Fibroblast of skin of back (primary cell): ENCODE results near the gene TMEM240. TPM values are rescaled to one million over a fixed set of nuclear protein-coding genes. Genes with fewer than 3 reads are reported as not detected.
A peak's percentile ranks its signal among the peaks of the same experiment; 100 is the strongest.
"Not testable (repeated sequence)": the region's sequence is repeated elsewhere in the genome, so short reads cannot be mapped to it uniquely, and the experiment has no call there.

Experiments
- DNase-seq: peaks from one replicate; pipeline ENCODE4 v3.0.0-alpha.2; 2013
- polyA plus RNA-seq, 2 experiments: library from polyadenylated mRNA; unstranded; fragments of 120-200 nt; gene quantifications; one replicate each; pipeline ENCODE4 v1.2.1, GENCODE V29; 2013; ENCODE audit not compliant: insufficient read length in 2 of 2

TMEM240 gene
- polyA plus RNA-seq (2013, experiment 1 of 2; ENCODE audit: insufficient read length) = 4.6 TPM
- 3.8 TPM for polyA plus RNA-seq (2013, experiment 2 of 2; ENCODE audit: insufficient read length)

DNA sequence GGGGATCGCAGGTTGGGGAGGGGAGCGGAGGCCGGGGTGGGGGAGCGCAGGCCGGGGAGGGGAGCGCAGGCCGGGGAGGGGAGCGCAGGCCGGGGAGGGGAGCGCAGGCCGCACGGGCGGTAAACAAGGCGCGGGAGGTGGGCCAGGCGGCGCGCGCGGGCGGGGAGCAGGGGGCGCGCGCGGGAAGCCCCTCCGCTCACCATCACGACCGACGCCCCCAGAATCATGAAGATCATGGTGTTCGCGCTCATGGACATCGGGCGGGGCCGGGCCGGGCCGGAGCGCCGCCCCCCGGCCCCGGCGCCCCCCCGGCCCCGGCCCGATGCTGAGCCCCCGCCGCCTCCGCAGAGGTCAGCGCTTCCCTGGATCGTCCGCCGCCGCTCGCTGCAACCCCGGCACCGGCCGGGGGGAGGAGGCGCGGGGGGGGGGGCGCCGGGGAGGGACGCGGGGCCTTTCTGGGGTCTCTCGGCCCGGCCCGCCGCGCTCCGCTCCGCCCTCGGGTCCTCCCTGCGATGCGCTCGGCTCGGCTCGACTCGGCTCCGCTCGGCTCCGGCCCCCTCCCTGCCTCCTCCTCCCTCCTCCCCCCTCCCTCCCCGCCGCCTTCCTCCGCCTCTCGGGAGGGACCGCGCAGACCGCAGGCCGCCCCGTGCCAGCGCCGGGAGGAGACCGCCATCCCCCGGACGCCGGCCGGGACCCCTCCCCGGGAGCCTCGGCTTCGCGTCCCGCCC lies at the start of gene TMEM240:
TSS of gene TMEM240 (minus strand) at position 535 of the 728 bp plus-strand sequence. CDS start at position 257, 278 bp downstream.
- peak; percentile 74 for DNase-seq

DNA sequence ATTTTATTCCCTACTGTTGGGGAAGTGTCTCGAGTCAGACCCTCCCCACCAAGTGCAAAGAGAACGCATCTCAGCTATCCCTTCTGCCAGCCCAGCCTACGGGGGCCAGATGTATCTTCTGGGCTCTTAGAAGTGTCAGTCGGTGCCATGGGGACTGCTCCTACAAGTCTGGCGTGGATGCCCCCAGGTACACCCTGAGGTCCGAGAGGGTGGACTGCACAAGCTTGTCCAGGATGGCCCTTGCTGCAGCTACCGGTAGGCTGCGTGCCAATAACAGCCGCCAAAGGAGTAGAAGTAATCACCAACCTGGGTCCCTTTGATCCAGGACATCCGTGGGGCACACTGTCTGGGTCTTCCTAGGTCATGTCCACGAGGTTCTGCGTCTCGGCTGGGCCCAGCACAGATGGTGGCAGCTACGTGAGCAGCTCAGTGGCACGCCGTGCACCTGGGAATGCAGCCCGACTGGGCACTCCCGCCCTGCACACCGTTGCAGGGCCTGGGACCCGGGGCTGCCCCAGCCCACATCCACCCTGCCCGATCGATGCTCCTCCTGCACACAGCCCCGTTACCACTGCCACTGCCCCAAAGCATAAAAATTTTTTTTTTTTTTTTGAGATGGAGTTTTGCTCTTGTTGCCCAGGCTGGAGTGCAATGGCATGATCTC lies 43.1 kb upstream of the TMEM240 start:
- no peak for DNase-seq

DNA sequence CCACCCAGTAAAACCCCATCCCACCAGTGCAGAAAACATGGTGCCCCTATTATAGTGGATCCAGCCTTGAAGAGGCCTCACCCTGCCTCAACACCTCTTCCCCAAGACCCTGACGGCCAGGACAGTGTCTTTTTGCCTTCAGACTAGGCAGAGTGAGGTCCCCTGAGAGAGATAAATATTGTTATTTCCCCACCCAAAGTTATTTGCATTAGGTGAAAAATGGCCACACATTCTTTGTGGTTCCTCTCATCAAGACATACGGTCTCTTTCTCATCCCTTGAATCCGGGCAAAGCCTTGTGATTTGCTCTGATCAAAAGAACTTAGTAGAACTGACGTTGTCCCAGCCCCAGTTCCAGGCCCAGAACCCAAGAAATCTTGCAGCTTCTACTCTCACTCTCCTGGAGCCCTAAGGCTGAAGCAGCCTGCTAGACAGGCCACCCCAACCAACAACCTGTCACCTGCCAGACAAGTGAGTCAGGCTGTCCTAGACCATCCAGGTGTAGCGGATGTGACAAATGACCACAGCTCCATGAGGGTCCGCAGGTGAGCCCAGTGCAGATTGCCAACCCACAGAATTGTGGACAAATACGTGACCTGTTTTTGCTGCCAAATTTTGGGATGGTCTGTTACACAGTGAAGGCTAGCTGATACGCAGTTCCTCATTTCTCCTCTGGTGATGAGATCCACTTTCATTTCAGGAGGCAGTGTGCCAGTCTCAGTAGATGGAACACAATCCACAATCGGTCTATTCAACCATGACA lies 42.3 kb upstream of the TMEM240 start:
- no peak for DNase-seq

DNA sequence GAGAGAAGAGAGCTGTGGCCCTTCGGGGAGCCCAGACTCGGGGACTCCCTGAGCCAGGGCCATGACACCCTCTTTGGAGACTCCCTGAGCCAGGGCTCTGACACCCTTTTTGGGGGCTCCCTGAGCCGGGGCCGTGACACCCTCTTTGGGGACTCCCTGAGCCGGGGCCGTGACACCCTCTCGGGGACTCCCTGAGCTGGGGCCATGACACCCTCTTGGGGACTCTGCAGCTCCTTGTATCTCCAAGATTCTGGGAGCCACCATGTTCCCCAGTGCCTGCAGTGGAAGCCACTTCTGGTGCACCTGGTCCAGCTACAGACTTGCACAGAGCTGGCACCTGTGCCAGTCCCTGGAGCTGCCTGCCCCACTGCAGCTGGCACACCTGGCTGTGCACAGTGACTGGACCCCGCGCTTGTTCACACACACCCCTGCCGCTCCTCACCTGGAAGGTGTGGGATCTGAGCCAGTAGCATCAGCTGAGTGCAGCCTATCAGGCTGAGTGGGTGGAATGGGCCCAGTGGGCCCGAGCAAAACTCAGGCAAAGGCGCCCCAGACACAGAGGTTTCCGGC lies 38.0 kb upstream of the TMEM240 start:
- no peak for DNase-seq

DNA sequence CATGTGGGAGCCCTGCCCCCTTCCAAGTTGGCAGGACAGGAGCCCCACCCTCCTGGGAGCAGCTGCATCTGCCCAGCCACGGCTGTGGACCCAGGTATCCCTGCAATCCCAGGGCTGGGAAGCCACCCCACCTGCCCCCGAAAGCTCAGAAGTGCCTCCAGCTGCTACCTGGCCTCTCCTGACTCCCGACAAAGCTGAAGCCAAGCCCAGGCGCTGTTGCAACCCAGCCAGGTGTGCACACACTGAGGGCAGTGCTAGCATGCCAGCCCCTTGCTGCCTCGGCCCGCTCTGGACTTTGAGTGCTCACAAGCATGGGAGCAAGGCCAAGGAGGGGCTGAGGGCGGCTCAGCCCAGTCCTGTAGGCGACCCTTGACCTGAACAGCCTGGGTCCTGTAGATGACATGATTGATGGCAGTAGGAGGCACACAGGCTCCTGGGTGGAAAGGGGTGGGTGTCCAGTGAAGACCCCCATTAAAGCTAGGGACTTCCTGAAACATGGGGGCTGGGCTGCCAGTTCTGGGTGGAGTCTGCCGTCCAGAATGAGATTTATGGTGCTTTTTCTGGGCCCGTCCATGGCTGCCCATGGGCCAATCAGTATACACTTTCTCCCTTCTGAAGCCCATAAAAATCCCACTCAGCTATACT lies 37.1 kb upstream of the TMEM240 start:
- DNase-seq = no peak

DNA sequence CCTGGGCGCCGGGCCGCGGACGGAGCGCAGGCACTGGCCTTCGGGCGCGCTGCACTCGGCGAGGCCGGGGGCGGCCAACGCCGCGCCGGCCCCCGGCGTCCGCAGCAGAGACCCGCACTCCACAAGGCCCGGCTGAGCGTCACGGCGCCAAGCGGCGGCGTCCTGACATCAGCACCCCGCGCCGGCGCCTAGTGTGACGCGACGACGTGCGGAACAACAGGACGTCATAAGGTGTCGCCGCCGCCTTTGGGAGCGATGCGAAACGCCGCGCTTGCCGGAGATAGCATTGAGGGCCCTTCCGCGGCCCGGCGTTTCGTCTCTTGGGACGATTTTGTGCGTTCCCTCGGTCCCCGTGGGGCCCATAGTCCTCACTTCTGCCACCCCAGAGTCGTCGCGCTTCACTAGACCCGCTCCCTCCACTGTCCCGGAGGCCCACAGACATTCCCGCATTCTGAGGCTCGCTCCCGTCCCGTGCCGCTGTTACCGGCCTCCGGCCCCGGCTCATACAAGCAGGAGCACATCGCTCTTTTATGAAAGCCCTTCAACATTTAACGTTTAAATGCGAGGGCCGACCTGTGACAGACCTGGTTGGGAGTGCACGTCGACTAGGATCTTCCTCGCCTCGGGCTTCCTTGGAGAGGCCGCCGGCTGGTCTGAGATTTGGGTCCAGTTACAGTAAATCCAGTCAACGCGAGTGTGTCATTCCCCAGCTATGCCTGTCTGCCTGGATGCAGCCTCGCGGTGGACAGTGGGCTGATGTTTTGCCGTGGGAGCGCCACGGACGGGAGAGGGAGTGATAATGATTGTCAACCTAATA lies 34.5 kb upstream of the TMEM240 start, which contains the start of gene SSU72:
TSS of gene SSU72 (minus strand) at position 143 of the 817 bp plus-strand sequence. CDS start 306 bp downstream, outside the sequence.
- DNase-seq = peak; percentile 92

DNA sequence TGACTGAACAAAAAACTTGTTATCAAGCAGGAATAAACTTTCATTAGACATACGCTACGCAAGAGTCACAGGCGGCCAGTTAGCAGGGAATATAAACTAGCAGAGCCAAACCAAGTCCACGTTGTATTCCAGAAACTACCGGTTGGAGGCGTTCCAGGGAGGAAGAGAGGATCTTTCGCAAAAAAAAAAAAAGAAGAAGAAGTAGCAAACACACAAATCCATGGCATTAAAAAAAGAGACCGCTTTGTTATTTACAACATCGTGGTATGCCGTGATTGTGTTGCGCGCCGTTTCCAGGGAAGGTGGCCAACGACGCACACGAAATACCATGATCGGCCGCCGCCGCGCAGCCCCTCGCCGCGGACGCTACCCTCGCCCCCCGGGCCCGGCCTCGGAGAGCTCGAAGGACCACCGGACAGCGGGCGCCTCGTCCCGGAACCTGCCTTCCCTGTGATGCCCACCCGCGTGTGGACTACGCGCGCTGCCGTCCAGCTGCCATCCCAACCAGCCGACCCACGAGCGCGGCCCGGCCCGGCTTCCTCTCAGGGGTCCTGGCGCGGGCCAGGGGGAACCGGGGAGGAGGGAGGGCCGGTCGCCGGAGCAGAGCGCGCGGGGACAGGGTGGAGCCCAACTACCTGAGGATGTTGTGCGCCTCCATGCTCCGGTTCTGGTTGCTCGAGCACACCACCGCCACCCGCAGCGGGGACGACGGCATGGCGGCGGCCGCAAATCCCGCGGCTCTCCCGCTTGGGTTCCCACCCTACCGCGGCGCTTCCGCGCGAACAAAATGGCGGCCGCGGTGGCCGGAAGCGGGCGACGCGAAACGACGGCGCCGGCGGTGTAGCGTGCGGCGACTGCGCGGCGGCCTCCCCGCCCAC lies 33.7 kb upstream of the TMEM240 start:
- peak; percentile 69 for DNase-seq

DNA sequence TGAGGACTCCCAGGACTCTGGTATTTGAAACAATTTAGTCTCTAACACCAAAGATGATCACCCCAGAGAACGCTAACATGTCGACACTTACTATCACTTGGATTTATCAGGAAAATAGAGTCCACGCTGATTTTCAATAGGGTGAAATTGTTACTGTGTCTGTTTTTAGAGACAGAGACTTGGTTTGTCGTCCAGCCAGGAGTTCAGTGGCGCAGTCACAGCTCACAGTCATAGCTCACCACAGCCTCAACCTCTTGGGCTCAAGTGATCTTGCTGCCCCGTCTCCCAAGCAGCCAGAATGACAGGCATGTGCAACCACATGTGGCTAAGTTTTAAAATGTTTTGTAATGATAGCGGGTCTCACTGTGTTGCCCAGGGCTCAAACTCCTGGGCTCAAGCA lies 28.9 kb upstream of the TMEM240 start:
- DNase-seq = no peak

DNA sequence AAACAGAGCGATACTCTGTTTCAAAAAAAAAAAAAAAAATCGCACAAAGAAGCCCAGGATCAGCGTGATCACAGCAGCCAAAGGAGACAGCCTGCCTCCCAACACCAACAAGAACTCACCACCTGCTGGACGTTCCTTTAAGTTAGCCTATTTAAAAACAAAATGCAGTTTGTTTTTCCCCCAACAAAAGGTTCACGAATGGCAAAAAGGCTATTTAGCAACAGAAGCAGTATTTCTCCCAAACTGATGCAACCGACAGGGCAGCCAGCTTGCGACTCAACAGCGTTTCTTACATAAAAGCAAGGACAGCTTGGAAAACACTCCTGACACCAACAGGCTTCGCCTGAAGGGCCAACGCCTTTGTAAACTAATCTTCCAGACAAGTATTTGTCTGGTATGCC lies 27.5 kb upstream of the TMEM240 start:
- DNase-seq = no peak

DNA sequence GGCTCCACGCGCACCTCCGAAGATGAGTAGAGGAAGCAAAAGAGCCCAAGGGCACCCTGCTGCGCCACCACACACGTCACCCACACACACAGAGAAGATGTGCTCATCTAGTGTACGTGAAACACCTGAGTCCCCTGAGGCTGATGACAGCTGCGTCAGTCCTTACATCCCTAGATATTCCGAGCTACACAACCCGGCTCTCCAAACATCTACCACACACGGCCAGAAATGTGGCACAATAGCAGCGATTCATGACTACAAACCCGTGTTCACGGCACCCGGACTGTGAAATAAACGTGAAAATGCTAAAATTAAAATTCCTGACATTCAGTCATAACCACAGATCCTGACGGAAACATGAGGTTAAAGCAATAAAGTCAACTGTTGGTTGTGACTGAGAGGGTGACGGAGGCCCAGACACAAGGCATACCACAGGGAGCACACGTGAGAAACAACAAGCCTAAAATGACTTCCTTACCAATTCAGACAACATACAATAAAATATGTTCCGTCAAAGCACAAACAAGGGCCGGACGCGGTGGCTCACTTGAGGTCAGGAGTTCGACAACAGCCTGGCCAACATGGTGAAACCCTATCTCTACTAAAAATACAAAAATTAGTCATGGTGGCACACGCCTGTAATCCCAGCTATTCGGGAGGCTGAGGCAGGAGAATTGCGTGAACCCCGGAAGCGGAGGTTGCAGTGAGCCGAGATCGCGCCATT lies 26.9 kb upstream of the TMEM240 start:
- DNase-seq = no peak

DNA sequence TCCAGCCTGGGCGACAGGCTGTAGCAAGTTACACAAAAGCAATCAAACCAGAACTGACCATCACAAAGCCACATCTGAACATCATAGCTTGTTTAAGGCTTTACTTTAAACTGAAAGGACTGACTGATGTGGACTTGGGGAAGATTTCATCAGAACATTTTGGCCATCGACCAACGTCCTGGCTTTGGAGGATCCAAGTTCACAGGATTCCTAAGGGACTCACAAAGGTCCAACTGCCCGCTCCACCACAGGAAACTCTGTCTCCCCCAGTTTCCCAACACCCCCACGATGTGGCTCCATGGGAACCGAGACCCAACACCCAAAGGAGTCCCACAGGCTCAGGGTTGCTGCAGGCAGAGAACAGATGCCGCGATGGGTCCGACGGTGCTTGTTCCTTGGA lies 24.9 kb upstream of the TMEM240 start:
- DNase-seq = no peak

DNA sequence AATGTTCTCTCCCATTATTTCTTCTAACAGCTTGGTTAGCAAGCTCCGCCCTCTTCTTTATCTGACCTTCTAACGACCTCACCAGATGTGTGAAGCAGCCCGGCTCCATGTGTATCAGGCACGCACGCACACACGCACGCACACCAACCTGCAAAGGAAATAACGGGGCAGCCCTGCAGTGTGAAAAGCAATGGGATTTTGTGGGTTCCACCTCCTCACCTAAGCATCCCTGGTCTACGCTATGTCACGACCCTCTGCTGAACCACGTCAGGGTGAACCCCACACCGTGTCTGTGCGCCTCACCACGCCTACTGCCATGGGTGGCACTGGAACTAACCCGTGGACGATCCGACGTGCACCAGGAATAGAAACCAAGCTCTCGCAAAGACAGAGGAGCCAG lies 23.8 kb upstream of the TMEM240 start:
- DNase-seq = no peak

DNA sequence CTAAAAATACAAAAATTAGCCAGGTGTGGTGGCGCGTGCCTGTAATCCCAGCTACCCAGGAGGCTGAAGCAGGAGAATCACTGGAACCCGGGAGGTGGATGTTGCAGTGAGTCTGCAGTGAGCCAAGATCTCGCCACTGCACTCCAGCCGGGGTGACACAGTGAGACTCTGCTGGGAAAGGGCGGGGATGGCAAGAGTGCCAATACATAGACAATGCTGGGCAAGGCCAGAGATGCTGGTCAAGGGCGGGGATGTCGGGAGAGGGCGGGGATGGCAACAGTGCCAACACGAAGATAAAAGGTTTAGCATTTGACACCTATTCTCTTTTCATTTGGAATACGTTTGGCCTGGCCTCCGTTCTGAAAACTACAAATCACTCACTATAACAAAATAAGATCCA lies 23.3 kb upstream of the TMEM240 start:
- no peak for DNase-seq

DNA sequence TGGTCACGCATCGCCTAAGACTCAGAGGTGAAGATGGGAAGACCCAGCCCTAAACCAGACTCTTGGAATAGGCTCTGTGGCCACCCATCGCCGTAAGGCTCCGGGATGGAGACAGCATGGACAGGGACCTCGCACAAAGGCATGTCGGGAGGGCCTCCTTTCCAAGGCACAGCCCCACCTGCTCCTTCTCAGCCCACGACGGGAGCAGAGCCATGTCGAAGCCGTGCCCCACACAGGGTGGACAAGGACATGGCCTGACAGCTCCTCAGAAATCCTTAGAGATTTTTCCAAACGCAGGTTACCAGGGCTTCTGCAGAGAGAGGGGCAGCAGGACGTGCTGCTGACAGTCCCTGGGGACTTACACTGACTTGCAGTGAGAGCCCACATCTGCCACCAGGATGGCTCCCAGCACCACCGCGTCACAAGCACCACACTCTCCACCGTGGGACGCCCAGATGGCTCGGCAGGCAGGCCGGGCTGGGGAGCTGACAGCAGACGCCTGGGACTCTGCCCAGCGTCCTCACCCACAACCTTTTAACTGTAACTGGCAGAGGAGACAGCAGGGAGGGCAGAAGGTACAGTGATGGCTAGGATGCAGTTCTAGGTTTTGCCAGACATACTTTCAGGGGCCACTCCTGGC lies 22.3 kb upstream of the TMEM240 start:
- DNase-seq = no peak

DNA sequence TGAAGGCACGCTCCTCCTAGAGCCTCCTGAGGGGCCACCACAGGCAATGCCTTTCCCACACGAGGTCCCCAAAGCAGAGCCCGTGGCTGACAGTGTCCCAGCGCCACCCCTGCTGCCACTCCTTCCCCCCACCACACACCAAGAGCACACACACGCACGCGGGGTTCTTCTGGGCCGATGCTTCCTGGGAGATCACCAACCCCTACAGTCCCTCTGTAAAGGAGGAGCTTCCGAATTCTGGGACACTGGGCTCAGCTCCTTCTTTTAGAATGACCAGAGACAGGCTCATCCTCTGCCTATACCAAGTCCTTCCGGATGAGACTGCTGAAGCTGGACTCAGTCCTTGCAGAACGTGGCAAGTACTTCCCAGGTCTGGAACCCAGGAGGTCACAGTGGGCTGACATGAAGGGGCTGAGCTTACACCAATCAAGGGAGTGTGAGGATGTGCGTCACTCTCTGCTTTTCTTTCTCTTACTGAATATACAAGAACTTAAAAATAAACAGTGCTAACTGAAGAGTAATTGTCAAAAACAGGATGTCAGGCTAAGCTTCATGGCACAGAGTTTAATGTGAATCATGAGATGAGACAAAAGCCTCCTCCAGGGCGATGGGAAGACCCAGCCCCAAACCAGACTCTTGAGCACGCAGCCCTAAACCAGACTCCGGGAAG lies 21.5 kb upstream of the TMEM240 start:
- DNase-seq = no peak

DNA sequence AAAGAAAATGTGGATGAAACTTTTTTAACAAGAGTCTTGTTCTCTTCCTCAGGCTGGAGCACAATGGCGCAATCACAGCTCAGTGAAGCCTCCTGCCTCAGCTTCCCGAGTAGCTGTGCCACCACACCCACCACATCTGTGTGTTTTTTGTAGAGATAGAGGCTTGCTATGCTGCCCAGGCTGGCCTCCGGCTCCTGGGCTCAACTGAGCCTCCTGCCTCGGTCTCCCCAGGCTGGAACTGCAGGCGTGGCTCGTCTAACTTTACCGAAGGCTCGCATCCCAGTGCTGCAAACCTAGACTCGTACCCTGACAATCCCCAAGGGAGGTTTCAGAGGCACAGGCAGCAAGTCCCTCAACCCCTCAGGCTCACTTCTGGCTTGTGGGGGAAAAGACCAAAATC lies 19.8 kb upstream of the TMEM240 start:
- no peak for DNase-seq

DNA sequence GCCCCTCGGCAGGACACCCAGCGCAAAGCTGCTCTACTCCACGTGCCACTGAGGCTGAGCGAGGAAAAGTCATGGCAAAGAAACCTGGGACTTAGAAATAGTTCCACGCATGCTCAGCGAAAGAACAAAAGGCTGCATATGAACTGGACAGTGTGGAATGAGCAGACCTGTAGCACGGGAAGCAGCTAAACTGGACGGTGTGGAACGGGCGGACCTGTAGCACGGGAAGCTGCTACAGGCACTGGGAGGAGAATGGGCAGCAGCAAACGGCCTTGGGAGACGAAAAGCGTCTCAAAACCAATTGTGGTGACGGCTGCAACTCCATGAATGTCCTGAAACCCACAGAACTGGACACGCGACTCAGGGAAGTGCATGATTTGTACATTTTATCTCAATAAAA lies 18.6 kb upstream of the TMEM240 start:
- no peak for DNase-seq

DNA sequence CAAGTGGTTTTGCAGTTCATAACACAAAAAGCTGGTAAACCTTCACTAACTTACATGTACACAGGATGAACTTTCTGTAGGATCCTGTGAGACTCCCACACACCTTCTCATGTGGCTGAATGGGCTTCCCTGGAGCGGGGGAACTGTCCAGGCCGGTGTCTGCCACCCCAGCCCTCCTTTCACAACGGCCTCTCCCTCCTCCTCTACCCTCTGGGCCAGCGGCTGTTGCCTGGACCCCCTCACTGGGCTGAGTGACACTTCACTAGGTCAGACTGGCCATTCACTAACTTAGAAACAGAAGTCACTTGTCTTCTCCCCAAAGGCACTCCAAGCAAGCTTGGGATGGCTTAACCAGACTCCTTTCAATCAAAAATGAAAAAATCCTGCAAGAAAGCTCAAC lies 18.2 kb upstream of the TMEM240 start:
- DNase-seq = no peak

DNA sequence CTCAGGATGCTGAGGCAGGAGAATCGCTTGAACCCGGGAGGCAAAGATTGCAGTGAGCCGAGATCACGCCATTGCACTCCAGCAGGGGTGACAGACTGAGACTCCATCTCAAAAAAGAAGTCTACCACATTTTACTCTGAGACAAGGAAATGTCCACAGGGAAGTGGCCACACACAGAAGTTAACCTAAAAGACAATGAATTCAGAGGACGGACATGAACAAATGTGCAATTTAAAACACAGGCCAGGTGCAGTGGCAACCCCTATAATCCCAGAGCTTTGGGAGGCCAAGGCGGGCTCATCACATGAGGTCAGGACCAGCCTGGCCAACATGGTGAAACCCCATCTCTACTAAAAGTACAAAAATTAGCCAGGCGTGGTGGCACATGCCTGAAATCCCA lies 17.3 kb upstream of the TMEM240 start:
- DNase-seq = not testable (repeated sequence)
